ENCODE measurements around the gene DDX25. TPM values are rescaled to one million over a fixed set of nuclear protein-coding genes. Genes with fewer than 3 reads are reported as not detected.

Gene DDX25
- total RNA-seq, 1 experiment from 2014 or later = not detected

DNA sequence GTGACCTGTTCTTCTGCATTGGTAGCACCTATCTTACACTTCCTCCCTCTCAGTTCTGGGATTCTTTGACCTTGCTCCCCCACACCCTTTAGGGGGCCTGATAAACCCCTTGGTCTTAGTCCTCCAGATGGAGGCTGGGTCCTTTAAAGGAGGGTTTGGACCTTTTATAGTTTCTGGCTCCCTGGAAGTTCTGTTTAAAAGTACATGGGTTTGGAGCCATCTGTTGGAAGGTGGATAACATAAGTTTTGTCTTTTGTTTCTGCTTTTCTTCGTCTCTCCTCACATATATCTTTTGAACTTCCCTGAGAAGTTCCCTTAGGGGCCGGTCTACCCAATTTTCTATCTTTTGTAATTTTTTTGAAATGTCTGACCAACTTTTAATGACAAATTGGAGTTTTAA lies 34.8 kb upstream of the DDX25 start:
- DNase-seq (no peak), ATAC-seq (no peak)
- Histone ChIP-seq H3K9ac (ENCODE audit: low read length) (no peak overlapping the region), H3K79me2 (ENCODE audit: low read length) (no peaks in the 10 kb centered on the region), H3K9me2 (replicated peaks; ENCODE audit: low read length) (no peaks in the 10 kb centered on the region), H3F3A (ENCODE audit: low read length, unreplicated experiment) (no peaks in the 10 kb centered on the region), H4K20me1 (ENCODE audit: low read length) (no peaks in the 10 kb centered on the region), H3K9me3 (ENCODE audit: low read length) (0 out of 2 replicates have a peak, but pooled peaks cover 7% of the 10 kb centered on the region), H3K4me3 (ENCODE audit: low read length) (no peak overlapping the region), H3K4me2 (ENCODE audit: low read length) (no peak overlapping the region), H3K27ac (ENCODE audit: low read length) (no peak overlapping the region), H3K4me1 (ENCODE audit: insufficient read depth, low read length) (0 out of 2 replicates have a peak, but pooled peaks cover 3% of the 10 kb centered on the region), H3K36me3 (ENCODE audit: low read depth, low read length) (peaks cover 9% of the 10 kb centered on the region; the same call in 1 of the 2 replicates), H3K27me3 (ENCODE audit: low read length) (no peaks in the 10 kb centered on the region), H2AFZ (ENCODE audit: low read length) (no peak overlapping the region)
- intact Hi-C loops (cut with micrococcal nuclease) = no loop called here
- TF ChIP-seq CTCF (conservative IDR thresholded peaks at IDR 0.05; ENCODE audit: low read depth, low read length) (no peak), EZH2 (IDR thresholded peaks at IDR 0.05; ENCODE audit: low read length, unreplicated experiment) (no peak), EZH2phosphoT487 (IDR thresholded peaks at IDR 0.05; ENCODE audit: borderline replicate concordance, low read length) (no peak)
- BruUV-seq (replicated peaks) = no TSS peak
- POLR2A ChIA-PET (ENCODE audit: unreplicated experiment) = no interaction called here
- CTCF ChIA-PET = no interaction called here

DNA sequence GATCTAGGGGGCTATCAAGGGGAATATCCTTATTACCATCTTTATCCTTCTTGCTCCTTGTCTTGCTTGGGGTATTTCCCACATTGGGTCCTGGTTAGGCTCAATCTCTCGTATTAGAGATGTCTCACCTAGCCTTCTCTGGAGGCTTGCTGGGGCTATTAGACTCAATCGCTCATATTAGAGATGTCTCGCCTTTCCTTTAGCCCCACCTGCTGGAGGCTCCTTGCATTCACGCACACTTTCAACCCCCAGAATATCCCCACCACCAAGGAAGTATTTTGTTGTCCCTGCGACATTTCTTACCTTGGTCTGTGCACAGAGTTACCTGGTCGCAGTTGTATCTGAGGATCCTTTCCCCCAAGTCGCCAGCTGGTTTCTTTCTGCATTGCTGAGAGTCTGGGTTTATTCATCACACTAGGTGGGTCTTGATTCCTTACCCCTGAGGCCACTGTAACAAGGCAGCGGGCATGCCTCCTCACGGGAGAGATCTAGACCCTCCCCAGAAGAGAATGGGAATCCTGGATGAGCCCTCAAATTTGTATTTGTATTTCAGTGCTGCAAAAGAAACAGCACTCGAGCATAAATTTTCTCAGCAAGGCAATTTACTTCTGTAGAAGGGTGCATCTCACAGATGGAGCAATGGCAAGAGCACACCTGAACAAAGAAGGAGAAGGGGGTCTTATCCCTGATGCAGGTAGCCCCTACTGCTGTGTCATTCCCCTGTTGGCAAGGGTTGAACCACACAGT lies 32.7 kb upstream of the DDX25 start:
- Histone ChIP-seq H4K20me1 (ENCODE audit: low read length) (no peaks in the 10 kb centered on the region), H3K9ac (ENCODE audit: low read length) (no peak overlapping the region), H3K9me2 (replicated peaks; ENCODE audit: low read length) (no peaks in the 10 kb centered on the region), H3K79me2 (ENCODE audit: low read length) (no peaks in the 10 kb centered on the region), H3K9me3 (ENCODE audit: low read length) (0 out of 2 replicates have a peak, but pooled peaks cover 7% of the 10 kb centered on the region), H3K27ac (ENCODE audit: low read length) (no peak overlapping the region), H3F3A (ENCODE audit: low read length, unreplicated experiment) (no peaks in the 10 kb centered on the region), H3K36me3 (ENCODE audit: low read depth, low read length) (peaks cover 9% of the 10 kb centered on the region; the same call in 1 of the 2 replicates), H2AFZ (ENCODE audit: low read length) (no peak overlapping the region), H3K4me3 (ENCODE audit: low read length) (no peak overlapping the region), H3K4me2 (ENCODE audit: low read length) (no peak overlapping the region), H3K27me3 (ENCODE audit: low read length) (no peaks in the 10 kb centered on the region), H3K4me1 (ENCODE audit: insufficient read depth, low read length) (0 out of 2 replicates have a peak, but pooled peaks cover 3% of the 10 kb centered on the region)
- intact Hi-C loops (cut with micrococcal nuclease) = loop anchor here (5.0 to 10.0 kb wide), 2 partner anchors 449 to 707 kb away; partner anchors contain the start of gene PKNOX2
- CTCF ChIA-PET = no interaction called here
- DNase-seq (peak; percentile 48), ATAC-seq (no peak)
- TF ChIP-seq EZH2 (IDR thresholded peaks at IDR 0.05; ENCODE audit: low read length, unreplicated experiment) = no peak
- peak; percentile 67 for TF ChIP-seq CTCF (conservative IDR thresholded peaks at IDR 0.05; ENCODE audit: low read depth, low read length)
- no peak for TF ChIP-seq EZH2phosphoT487 (IDR thresholded peaks at IDR 0.05; ENCODE audit: borderline replicate concordance, low read length)
- POLR2A ChIA-PET (ENCODE audit: unreplicated experiment) = no interaction called here
- no TSS peak for BruUV-seq (replicated peaks)

GRCh38 chr11:125872138-125872491 lies 32.2 kb upstream of the DDX25 start:
- no peak overlapping the region for H3K4me3 ChIP-seq (ENCODE audit: low read length)
- intact Hi-C loops (cut with micrococcal nuclease) = loop anchor here (5.0 to 10.0 kb wide), 2 partner anchors 450 to 707 kb away; partner anchors contain the start of gene PKNOX2
- H3K79me2 ChIP-seq (ENCODE audit: low read length) = no peaks in the 10 kb centered on the region
- ATAC-seq (no peak), DNase-seq (no peak)
- 0 out of 2 replicates have a peak, but pooled peaks cover 3% of the 10 kb centered on the region for H3K4me1 ChIP-seq (ENCODE audit: insufficient read depth, low read length)
- no peaks in the 10 kb centered on the region for H4K20me1 ChIP-seq (ENCODE audit: low read length)
- BruUV-seq (replicated peaks) = no TSS peak
- no peak overlapping the region for H3K27ac ChIP-seq (ENCODE audit: low read length)
- H3F3A ChIP-seq (ENCODE audit: low read length, unreplicated experiment) = no peaks in the 10 kb centered on the region
- no peaks in the 10 kb centered on the region for H3K9me2 ChIP-seq (replicated peaks; ENCODE audit: low read length)
- no peak overlapping the region for H3K9ac ChIP-seq (ENCODE audit: low read length)
- no peak overlapping the region for H3K4me2 ChIP-seq (ENCODE audit: low read length)
- 0 out of 2 replicates have a peak, but pooled peaks cover 7% of the 10 kb centered on the region for H3K9me3 ChIP-seq (ENCODE audit: low read length)
- ChIA-PET CTCF (no interaction called here), POLR2A (ENCODE audit: unreplicated experiment) (no interaction called here)
- TF ChIP-seq EZH2phosphoT487 (IDR thresholded peaks at IDR 0.05; ENCODE audit: borderline replicate concordance, low read length) (no peak), CTCF (conservative IDR thresholded peaks at IDR 0.05; ENCODE audit: low read depth, low read length) (no peak)
- H2AFZ ChIP-seq (ENCODE audit: low read length) = no peak overlapping the region
- no peaks in the 10 kb centered on the region for H3K27me3 ChIP-seq (ENCODE audit: low read length)
- H3K36me3 ChIP-seq (ENCODE audit: low read depth, low read length) = peaks cover 9% of the 10 kb centered on the region; the same call in 1 of the 2 replicates
